DOHH2 (cell line): ENCODE results near the gene NME7.
"Not testable (repeated sequence)": the region's sequence is repeated elsewhere in the genome, so short reads cannot be mapped to it uniquely, and the experiment has no call there.

Source experiments
- H3F3A ChIP-seq: fragments of 200-600 bp; sonication (generic), shearing (Covaris generic); 2 replicates; pipeline ENCODE4 v1.6.0; 2016; ENCODE audit warnings: antibody characterized with exemption, mild to moderate bottlenecking; ENCODE audit not compliant: control insufficient read depth, insufficient read depth
- H3K27ac ChIP-seq: fragments of 200-600 bp; sonication (generic); 2 replicates; pipeline ENCODE4 v1.5.1; 2014; ENCODE audit warnings: low read depth, mild to moderate bottlenecking, low read length, moderate library complexity
- H3K27me3 ChIP-seq: fragments of 200-600 bp; sonication (generic); 2 replicates; pipeline ENCODE4 v1.6.1; 2014; ENCODE audit warnings: mild to moderate bottlenecking, low read length, mixed read lengths; ENCODE audit not compliant: control insufficient read depth
- H3K36me3 ChIP-seq: fragments of 200-600 bp; sonication (generic); 2 replicates; pipeline ENCODE4 v1.6.1; 2014; ENCODE audit warnings: mild to moderate bottlenecking, low read length, moderate library complexity, mixed read lengths; ENCODE audit not compliant: control insufficient read depth
- H3K4me1 ChIP-seq: fragments of 200-600 bp; sonication (generic); 2 replicates; pipeline ENCODE4 v1.6.1; 2014; ENCODE audit warnings: mild to moderate bottlenecking, low read length, mixed read lengths; ENCODE audit not compliant: control insufficient read depth
- H3K4me2 ChIP-seq: fragments of 200-600 bp; sonication (generic); 2 replicates; pipeline ENCODE4 v1.6.0; 2014; ENCODE audit warnings: mild to moderate bottlenecking, low read length, moderate library complexity
- H3K4me3 ChIP-seq: fragments of 200-600 bp; sonication (generic); 2 replicates; pipeline ENCODE4 v1.5.1; 2014; ENCODE audit warnings: mild to moderate bottlenecking, low read length, mixed read lengths
- H3K79me2 ChIP-seq: fragments of 200-600 bp; sonication (generic); 2 replicates; pipeline ENCODE4 v1.6.1; 2014; ENCODE audit warnings: mild to moderate bottlenecking, low read length, mixed read lengths; ENCODE audit not compliant: control insufficient read depth
- H3K9me2 ChIP-seq: fragments of 200-600 bp; sonication (generic); replicated peaks from 2 replicates; pipeline ENCODE4 v1.6.1; 2014; ENCODE audit warnings: mild to moderate bottlenecking, low read length, mixed read lengths; ENCODE audit not compliant: control insufficient read depth
- H3K9me3 ChIP-seq: fragments of 200-600 bp; sonication (generic); 2 replicates; pipeline ENCODE4 v1.6.1; 2014; ENCODE audit warnings: antibody characterized with exemption, low read length, mixed read lengths; ENCODE audit not compliant: control insufficient read depth, insufficient read depth
- H4K20me1 ChIP-seq: fragments of 200-600 bp; sonication (generic); 2 replicates; pipeline ENCODE4 v1.6.0; 2014; ENCODE audit warnings: low read depth, mild to moderate bottlenecking, antibody characterized with exemption, low read length, moderate library complexity; ENCODE audit not compliant: control insufficient read depth, insufficient read depth
- CTCF ChIP-seq: fragments of 200-600 bp; sonication (generic); IDR thresholded peaks from one replicate; pipeline ENCODE4 v1.5.1; 2014; ENCODE audit warnings: antibody characterized with exemption, mild to moderate bottlenecking, low read depth, low read length; ENCODE audit not compliant: poor library complexity, severe bottlenecking
- EZH2phosphoT487 ChIP-seq: fragments of 200-600 bp; sonication (generic); IDR thresholded peaks from 2 replicates; pipeline ENCODE4 v1.6.1; 2017; ENCODE audit warnings: borderline replicate concordance, mild to moderate bottlenecking, antibody characterized with exemption, low read length, moderate library complexity, mixed read lengths

The NME7 gene

DNA sequence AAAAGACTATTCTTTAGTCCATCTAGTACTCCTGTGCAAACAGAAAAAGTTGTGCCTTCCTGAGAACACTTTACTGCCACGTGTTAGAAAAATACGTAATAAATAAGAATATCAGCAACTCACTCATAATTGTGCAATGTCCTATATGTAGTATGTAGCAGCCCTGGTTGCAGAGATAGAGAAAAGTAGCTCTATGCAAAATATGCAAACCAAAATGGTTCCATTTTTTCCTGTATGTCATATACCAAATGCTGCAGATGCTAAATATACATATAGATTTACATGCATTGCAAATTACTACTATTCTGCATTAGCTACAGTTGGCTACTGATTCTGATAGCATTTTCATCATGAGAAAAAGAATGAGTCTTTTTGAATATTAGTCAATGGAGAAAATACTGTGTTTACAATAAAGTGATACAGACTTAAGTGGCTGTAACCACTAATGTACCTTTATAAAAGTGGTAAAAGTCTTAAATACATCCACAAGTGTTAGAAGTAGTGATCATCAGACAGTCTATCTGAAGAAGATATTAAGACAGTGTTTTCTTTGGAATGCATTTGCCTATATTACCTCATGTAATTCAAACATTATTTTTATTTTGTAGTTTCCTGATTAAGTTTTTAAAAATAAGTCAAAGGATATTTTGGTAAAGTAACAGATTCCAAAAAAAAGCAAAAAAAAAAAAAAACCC, 19.8 kb downstream of the NME7 start:
- H3K4me2 ChIP-seq, result no peak overlapping the region
- H4K20me1 ChIP-seq, result no peaks in the 10 kb centered on the region
- H3K27me3 ChIP-seq, result no peaks in the 10 kb centered on the region
- H3K4me1 ChIP-seq, result no peaks in the 10 kb centered on the region
- no peaks in the 10 kb centered on the region for H3K79me2 ChIP-seq
- H3F3A ChIP-seq, result no peaks in the 10 kb centered on the region
- TF ChIP-seq CTCF (no peak), EZH2phosphoT487 (no peak)
- H3K9me3 ChIP-seq, result no peaks in the 10 kb centered on the region
- no peaks in the 10 kb centered on the region for H3K36me3 ChIP-seq
- H3K9me2 ChIP-seq, result no peaks in the 10 kb centered on the region
- no peak overlapping the region for H3K27ac ChIP-seq
- H3K4me3 ChIP-seq, result no peak overlapping the region

GRCh38 chr1:169346036-169346589, 21.5 kb downstream of the NME7 start:
- Histone ChIP-seq H3K79me2 (no peaks in the 10 kb centered on the region), H3K9me3 (no peaks in the 10 kb centered on the region; the same call in 1 of the 2 replicates), H3K9me2 (no peaks in the 10 kb centered on the region), H3K4me1 (no peaks in the 10 kb centered on the region), H3K4me2 (no peak overlapping the region), H3K27me3 (no peaks in the 10 kb centered on the region), H4K20me1 (no peaks in the 10 kb centered on the region), H3K27ac (no peak overlapping the region), H3F3A (no peaks in the 10 kb centered on the region), H3K36me3 (no peaks in the 10 kb centered on the region), H3K4me3 (no peak overlapping the region)
- TF ChIP-seq EZH2phosphoT487 (no peak), CTCF (no peak)

- H3K4me3 ChIP-seq, result no peak overlapping the region
- H3F3A ChIP-seq, result no peaks in the 10 kb centered on the region
- TF ChIP-seq EZH2phosphoT487 (no peak), CTCF (no peak)
- H3K27me3 ChIP-seq, result no peaks in the 10 kb centered on the region
- H3K4me1 ChIP-seq, result no peaks in the 10 kb centered on the region
- no peaks in the 10 kb centered on the region for H3K79me2 ChIP-seq
- H3K27ac ChIP-seq, result no peak overlapping the region
- H3K4me2 ChIP-seq, result no peak overlapping the region
- H3K9me2 ChIP-seq, result no peaks in the 10 kb centered on the region
- no peaks in the 10 kb centered on the region for H3K36me3 ChIP-seq
- H4K20me1 ChIP-seq, result no peaks in the 10 kb centered on the region
- H3K9me3 ChIP-seq, result no peaks in the 10 kb centered on the region; the same call in 1 of the 2 replicates
Observed at GRCh38 chr1:169345511-169345910, 22.1 kb downstream of the NME7 start.

DNA sequence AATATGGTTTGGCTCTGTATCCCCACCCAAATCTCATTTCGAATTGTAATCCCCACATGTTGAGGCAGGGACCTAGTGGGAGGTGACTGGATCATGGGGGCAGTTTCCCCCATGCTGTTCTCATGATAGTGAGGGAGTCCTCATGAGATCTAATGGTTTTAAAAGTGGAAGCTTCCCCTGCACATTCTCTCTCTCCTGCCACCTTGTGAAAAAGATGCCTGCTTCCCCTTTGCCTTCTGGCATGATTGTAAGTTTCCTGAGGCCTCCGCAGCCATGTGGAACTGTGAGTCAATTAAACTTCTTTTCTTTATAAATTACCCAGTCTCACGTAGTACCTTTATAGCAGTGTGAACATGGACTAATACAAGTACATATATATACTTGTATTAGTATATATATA, 25.5 kb downstream of the NME7 start:
- H3K9me2 ChIP-seq, H3K27me3 ChIP-seq, H3K36me3 ChIP-seq, H3K79me2 ChIP-seq, H3F3A ChIP-seq, H3K27ac ChIP-seq, H3K4me3 ChIP-seq, H4K20me1 ChIP-seq, H3K4me1 ChIP-seq, H3K9me3 ChIP-seq, H3K4me2 ChIP-seq: not testable (repeated sequence)
